IPS DF 6.9 (cell line): ENCODE measurements around the gene HOXC5.

Source experiments
- DNase-seq: peaks from one replicate; pipeline ENCODE4 v3.0.0-alpha.2; 2013; ENCODE audit warnings: low read depth, low spot score
- H3K27ac ChIP-seq: one replicate; pipeline ENCODE4 v1.5.1; 2013; ENCODE audit warnings: low read length, control low read depth
- H3K27me3 ChIP-seq: 2 replicates; pipeline ENCODE4 v1.6.1; 2013; ENCODE audit warnings: mild to moderate bottlenecking, low read length; ENCODE audit not compliant: control insufficient read depth, insufficient read depth
- H3K36me3 ChIP-seq: 2 replicates; pipeline ENCODE4 v1.6.1; 2013; ENCODE audit warnings: low read length; ENCODE audit not compliant: control insufficient read depth, insufficient read depth
- H3K4me1 ChIP-seq: 2 replicates; pipeline ENCODE4 v1.6.1; 2013; ENCODE audit warnings: low read length; ENCODE audit not compliant: control insufficient read depth, insufficient read depth
- H3K4me3 ChIP-seq: 2 replicates; pipeline ENCODE4 v1.5.1; 2013; ENCODE audit warnings: mild to moderate bottlenecking, low read length
- H3K9me3 ChIP-seq: 2 replicates; pipeline ENCODE4 v1.6.1; 2013; ENCODE audit warnings: low read length, inconsistent platforms; ENCODE audit not compliant: control insufficient read depth, insufficient read depth
- WGBS: extraction: QIAGEN DNeasy Blood & Tissue Kit; methylation state at CpG from one replicate; pipeline ENCODE4 v1.1.7; 2013; ENCODE audit warnings: mixed read lengths, missing lambda C conversion rate; ENCODE audit not compliant: insufficient read length, insufficient coverage; 5-methylcytosine and 5-hydroxymethylcytosine counted together

Gene HOXC5

DNA sequence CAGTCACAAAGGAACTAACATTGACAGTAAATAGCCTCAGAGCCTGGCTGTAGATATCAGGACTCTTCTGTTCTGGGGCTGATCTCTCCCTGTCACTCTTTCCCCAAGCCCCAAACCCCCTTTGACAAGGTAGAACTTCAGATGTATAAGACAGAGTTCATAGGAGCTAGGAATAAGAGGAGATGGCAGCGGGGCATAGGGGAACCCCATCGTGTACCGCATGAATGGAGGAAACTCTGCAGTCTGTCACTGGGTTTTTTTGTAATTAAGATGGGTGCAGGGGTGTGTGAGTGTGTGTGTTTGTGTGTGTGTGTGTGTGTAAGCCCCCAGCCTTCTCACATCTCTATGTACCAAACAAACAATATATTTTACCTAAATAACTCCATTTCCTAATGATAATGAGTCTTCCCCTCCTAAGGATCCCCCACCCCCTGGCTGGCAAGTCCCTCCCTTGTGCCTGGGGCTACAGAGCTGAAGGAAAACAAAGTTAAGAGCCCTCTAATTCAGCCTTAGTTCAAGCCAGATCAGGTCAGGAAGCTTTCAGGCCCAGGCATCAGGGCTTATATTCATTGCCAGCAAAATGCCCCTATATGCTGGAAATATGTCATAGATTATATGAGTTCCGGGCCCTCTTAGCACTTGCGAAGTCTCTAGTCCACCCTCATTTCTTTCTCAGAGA lies 11.7 kb downstream of the HOXC5 start:
- Histone ChIP-seq H3K27me3 (peaks cover 97% of the 10 kb centered on the region), H3K4me3 (no peak overlapping the region), H3K4me1 (peaks cover 2% of the 10 kb centered on the region; the same call in 1 of the 2 replicates), H3K9me3 (no peaks in the 10 kb centered on the region), H3K36me3 (no peaks in the 10 kb centered on the region), H3K27ac (no peak overlapping the region)
- no peak for DNase-seq
- no CpG with 5 or more reads among the region's 5 CpGs for WGBS

DNA sequence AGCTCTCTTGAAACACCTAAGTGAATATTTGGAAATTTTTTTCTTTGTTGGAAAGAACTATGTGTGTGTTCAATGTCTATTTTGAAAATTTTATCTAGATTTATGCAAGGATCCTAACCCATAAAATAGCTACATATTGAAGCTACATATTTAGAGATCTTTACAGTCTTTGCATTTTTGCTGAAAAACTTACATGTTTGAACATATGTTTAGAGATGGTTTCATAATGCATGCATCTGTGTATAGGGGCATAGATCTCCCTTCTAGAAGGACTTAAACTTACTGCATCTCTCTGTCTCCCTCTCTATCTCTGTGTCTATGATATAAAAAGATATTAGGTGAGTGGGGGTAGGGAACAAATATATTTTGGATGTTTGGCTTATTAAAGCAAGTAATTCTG lies 12.6 kb downstream of the HOXC5 start:
- DNase-seq: no peak
- Histone ChIP-seq H3K36me3 (no peaks in the 10 kb centered on the region), H3K27me3 (peaks cover 96% of the 10 kb centered on the region), H3K4me3 (no peak overlapping the region), H3K9me3 (no peaks in the 10 kb centered on the region), H3K27ac (no peak overlapping the region), H3K4me1 (peaks cover 2% of the 10 kb centered on the region; the same call in 1 of the 2 replicates)

DNA sequence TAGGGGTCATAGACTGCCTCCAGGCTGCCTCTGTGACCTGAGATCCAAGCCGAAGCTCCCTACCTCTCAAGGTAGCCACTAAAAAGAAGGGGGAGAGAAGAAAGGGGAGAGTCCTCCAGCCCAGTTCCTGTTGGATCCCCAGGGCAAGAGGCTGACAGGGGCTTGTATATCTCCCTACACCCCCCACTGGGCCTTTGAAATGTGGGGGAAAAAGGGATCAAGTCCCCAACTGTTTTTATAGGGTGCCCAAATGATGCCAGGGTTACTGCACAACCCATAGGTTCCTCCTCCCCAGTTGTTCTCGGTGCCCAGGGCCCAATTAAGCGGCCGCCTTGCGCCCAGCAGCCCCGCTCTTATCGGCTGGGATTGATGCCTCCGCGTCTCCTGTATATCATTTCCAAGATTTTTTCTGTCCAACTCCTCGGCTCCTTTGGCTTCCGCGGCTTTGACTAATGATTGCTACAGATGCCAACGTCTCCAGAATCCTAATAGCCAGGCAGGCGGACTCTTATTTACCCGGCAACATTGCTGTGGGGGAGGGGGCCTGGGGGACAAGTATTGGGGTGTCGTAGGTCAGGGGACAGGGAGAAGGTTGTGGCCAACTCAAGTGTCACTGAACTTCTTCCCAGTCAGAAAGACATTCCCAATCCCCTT lies 13.1 kb downstream of the HOXC5 start:
- WGBS: no CpG with 5 or more reads among the region's 16 CpGs
- Histone ChIP-seq H3K27me3 (peaks cover 96% of the 10 kb centered on the region), H3K4me3 (no peak overlapping the region), H3K36me3 (no peaks in the 10 kb centered on the region), H3K27ac (no peak overlapping the region), H3K9me3 (no peaks in the 10 kb centered on the region), H3K4me1 (peaks cover 2% of the 10 kb centered on the region; the same call in 1 of the 2 replicates)
- no peak for DNase-seq

DNA sequence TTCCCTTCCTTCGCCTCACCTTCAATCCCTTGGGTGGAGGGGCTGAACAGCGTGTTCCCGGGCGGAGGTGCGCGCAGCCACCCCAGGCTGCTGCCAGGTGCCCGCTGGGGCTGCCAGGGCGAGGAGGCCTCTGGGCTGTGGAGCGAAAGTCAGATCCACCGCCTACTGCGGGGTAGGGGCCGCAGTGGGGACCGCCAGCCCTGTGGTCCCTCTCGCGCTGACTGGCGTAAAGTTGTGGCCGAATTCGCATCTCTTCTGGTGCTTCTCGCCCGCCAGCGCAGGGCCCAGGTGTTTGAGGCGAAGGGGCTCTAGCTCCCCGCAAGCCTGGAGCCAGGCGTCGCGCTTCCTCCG lies 13.9 kb downstream of the HOXC5 start:
- H3K27ac ChIP-seq: no peak overlapping the region
- no peaks in the 10 kb centered on the region for H3K9me3 ChIP-seq
- peaks cover 2% of the 10 kb centered on the region; the same call in 1 of the 2 replicates for H3K4me1 ChIP-seq
- no CpG with 5 or more reads among the region's 27 CpGs for WGBS
- H3K4me3 ChIP-seq: no peak overlapping the region
- peaks cover 96% of the 10 kb centered on the region for H3K27me3 ChIP-seq
- no peak for DNase-seq
- H3K36me3 ChIP-seq: no peaks in the 10 kb centered on the region

DNA sequence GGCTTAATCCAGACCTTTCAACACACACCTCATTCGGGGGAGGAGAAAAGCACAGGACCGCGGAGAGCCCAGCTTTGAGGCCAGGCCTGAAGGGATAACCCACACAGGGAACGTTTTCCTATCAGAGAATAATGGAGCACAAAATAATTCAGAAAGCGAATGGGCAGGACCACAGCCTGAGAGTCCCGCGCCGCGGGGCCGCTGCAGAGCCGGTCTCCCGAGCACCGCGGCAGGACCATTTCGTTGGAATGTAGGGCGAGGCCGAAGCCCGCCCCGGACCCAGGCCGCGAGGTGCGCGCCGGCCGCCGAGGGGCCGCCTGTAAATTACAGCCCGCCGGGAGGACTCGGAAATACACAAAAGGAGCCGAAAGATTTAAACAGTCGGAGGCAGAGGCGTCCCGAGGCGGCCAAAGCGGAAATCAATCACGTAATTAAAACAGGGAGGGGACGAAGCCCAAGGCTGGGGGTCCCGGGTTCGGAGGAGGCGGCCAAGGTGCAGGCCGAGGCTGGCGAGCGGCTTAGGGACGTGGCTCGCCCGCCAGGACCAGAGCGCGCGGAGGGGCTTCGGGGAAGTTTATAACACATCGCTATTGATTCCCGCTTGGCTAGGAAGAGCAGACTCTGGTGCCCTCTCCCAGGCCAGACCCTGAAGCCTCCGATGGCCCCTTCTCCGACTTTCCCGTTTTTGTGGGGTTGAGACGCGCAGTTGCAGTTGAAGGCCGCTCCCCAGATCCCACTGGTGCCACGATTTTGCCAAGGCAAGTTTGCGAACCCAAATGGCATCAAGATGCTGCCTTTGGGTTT lies 14.5 kb downstream of the HOXC5 start:
- no peak overlapping the region for H3K4me3 ChIP-seq
- peaks cover 98% of the 10 kb centered on the region for H3K27me3 ChIP-seq
- no peak for DNase-seq
- no peak overlapping the region for H3K27ac ChIP-seq
- H3K4me1 ChIP-seq: peaks cover 2% of the 10 kb centered on the region; the same call in 1 of the 2 replicates
- no CpG with 5 or more reads among the region's 61 CpGs for WGBS
- no peaks in the 10 kb centered on the region for H3K36me3 ChIP-seq
- no peaks in the 10 kb centered on the region for H3K9me3 ChIP-seq

DNA sequence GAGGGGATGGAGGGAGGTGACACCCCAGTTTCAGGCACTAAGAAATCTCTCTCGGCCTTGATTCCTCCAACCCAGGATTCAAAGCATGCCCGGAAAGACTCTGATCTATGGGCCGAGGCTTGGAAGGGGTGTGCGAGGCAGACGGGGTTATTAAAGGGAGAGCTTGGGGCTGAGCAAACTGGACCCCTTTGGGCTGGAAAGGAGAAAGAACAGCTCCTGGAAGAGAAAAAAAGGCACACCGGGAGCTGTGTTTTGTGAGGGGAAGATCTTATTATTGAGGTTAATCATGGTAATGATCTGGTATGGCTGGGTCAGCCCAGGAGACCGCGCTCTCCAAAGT lies 15.1 kb downstream of the HOXC5 start:
- Histone ChIP-seq H3K4me3 (no peak overlapping the region), H3K4me1 (peaks cover 3% of the 10 kb centered on the region), H3K9me3 (no peaks in the 10 kb centered on the region), H3K27me3 (peaks cover 98% of the 10 kb centered on the region), H3K27ac (no peak overlapping the region), H3K36me3 (no peaks in the 10 kb centered on the region)
- DNase-seq: no peak
- no CpG with 5 or more reads among the region's 8 CpGs for WGBS

DNA sequence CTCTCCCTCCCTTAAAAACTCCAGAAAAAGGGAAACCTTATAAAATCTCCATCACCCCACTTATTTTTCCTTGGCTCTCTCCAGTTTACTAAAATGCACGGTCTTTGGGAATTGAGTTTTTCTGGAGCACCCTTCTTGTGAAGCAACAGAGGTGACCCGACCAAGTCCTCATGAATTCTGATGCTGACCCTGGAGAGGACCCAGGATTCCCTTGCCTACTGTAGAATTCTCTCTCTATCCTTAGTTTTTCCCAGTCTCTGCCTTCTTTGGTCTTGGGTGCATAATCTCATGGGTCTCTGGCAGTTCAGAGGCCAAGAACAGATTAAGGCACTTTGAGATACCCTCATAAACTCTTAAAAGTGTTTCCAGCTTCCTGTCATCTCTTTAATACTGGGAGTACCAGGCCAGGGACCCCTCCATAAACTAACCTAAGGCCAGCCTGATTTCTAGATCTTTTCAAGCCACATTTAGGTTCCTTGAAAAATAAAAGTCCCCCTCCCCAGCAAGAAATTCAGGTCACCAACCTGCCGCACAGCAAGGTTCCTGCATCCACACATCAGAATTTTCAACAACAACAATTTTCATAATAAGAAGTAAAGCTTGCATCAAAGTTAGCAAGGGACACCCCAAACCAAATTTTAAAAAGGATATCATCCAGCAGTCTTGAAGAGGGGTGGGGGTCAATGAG lies 15.7 kb downstream of the HOXC5 start:
- H3K27me3 ChIP-seq: peaks cover 98% of the 10 kb centered on the region
- WGBS: no CpG with 5 or more reads among the region's 3 CpGs

DNA sequence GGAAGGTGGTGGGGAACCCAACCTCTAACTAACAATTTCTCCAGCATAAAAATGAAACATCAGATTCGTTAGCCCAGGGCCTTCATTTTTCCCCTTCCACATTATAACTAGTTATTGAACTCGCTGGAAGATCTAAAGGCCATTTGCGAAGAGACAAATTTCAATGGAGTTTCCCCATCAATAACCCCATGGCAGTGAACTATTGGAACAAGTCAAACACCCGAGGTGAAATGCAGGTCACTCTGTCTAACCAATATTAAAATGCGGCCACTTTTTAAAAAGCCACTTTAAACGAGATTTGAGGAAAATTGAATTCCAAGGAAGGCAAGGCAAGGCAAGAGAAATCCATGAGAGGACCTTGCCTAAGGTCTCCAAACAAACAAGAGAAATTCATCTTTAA lies 16.3 kb downstream of the HOXC5 start:
- Histone ChIP-seq H3K36me3 (no peaks in the 10 kb centered on the region), H3K4me3 (no peak overlapping the region), H3K4me1 (peaks cover 5% of the 10 kb centered on the region), H3K27ac (no peak overlapping the region), H3K27me3 (peaks cover 98% of the 10 kb centered on the region), H3K9me3 (no peaks in the 10 kb centered on the region)
- DNase-seq: no peak
- WGBS: no CpG with 5 or more reads among the region's 6 CpGs

More for the DNA sequence above, 15.7 kb downstream of the HOXC5 start:
- no peak for DNase-seq
- Histone ChIP-seq H3K9me3 (no peaks in the 10 kb centered on the region), H3K4me3 (no peak overlapping the region), H3K36me3 (no peaks in the 10 kb centered on the region), H3K4me1 (peaks cover 5% of the 10 kb centered on the region), H3K27ac (no peak overlapping the region)

DNA sequence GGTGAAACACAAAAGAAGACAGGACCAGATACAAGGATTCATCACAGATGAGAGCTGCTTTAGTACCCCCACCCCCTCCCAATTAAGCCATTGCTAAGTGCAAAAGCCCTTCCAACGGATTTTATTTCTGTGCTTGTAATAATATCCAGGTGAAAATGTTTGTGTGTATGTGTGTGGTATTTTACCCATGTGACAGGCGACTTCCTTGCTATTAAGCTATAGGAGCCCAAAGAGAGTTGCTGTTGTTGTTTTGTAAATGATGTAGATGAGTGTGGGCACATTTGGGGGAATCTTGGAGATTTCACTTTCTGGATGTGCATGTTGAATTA lies 17.6 kb downstream of the HOXC5 start:
- Histone ChIP-seq H3K27ac (no peak overlapping the region), H3K27me3 (peaks cover 98% of the 10 kb centered on the region), H3K9me3 (no peaks in the 10 kb centered on the region), H3K36me3 (no peaks in the 10 kb centered on the region), H3K4me1 (peaks cover 6% of the 10 kb centered on the region), H3K4me3 (no peak overlapping the region)
- no peak for DNase-seq
- WGBS: no CpG with 5 or more reads among the region's 2 CpGs

DNA sequence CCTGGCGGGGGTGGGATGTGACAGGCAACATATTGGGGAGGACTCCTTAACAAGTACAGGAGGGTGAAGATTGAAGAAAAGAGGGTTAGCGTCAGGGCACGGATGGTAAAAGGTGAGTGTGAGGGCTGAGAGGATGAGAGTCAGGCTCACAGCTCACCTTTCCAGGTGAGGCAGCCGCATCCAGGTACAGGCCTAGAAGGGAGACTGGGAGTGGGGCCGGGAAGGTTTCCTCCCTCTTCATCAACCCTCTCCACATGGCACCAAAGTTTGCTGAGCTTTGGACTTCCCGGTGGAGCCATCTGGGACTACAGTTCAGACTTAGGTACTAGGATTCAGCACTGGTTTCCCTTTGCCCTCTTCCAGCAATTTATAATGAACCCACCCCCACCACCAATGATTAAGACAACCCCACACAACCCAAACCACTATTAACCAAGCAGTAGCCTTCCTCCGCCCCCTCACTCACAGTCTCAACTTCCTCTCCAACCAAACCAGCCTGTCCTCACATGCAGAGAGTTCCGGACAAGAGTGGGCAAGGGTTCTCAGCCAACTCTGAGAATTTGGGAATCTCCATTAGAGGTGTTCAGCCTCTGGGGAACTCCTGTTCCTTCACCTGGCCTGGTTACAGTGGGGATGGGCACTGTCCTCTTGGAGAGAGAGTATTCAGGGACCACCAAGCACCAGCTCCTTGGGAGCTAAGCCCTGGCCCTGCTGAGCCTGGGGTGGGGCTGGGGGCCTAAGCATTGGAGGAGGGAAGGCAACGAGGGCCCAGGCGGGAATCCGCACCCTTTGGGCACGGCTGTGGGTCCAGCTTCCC lies 18.4 kb downstream of the HOXC5 start:
- peaks cover 6% of the 10 kb centered on the region for H3K4me1 ChIP-seq
- peaks cover 98% of the 10 kb centered on the region for H3K27me3 ChIP-seq
- WGBS: no CpG with 5 or more reads among the region's 12 CpGs
- DNase-seq: no peak
- H3K27ac ChIP-seq: no peak overlapping the region
- no peaks in the 10 kb centered on the region for H3K9me3 ChIP-seq
- H3K4me3 ChIP-seq: no peak overlapping the region
- no peaks in the 10 kb centered on the region for H3K36me3 ChIP-seq
